ENCODE data around the gene NBEAL1.
"Not testable (repeated sequence)": the region's sequence is repeated elsewhere in the genome, so short reads cannot be mapped to it uniquely, and the experiment has no call there.

NBEAL1 gene

GRCh38 chr2:203014456-203015199, at the start of gene NBEAL1:
Gene NBEAL1, plus strand, starts transcription at chr2:203014875. Its CDS starts 1,510 bp downstream, at chr2:203016385.
- peak; percentile 95 to 96 for DNase-seq

GRCh38 chr2:202965810-202966460, 48.7 kb upstream of the NBEAL1 start:
- peak; percentile 9 to 24 for DNase-seq

DNA sequence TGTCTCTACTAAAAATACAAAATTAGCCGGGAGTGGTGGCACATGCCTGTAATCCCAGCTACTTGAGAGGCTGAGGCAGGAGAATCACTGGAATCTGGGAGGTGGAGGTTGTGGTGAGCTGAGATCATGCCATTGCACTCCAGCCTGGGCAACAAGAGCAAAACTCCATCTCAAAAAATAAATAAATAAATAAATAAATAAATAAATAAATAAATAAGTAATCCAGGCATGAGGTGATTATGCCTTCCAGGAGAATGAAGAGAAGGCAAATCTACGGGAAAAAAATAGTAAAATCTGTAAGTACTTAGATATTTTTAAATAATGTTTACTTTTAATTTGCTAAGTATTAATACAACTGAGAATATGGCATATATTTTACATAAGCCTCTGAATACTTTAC, 45.3 kb upstream of the NBEAL1 start:
- DNase-seq, result not testable (repeated sequence)

GRCh38 chr2:202976809-202977208, 37.9 kb upstream of the NBEAL1 start:
- DNase-seq, result no peak

GRCh38 chr2:202982779-202983491, 31.7 kb upstream of the NBEAL1 start:
- no peak for DNase-seq

GRCh38 chr2:202989749-202990148, 24.9 kb upstream of the NBEAL1 start:
- no peak for DNase-seq

GRCh38 chr2:202990501-202990900, 24.2 kb upstream of the NBEAL1 start:
- DNase-seq, result no peak

DNA sequence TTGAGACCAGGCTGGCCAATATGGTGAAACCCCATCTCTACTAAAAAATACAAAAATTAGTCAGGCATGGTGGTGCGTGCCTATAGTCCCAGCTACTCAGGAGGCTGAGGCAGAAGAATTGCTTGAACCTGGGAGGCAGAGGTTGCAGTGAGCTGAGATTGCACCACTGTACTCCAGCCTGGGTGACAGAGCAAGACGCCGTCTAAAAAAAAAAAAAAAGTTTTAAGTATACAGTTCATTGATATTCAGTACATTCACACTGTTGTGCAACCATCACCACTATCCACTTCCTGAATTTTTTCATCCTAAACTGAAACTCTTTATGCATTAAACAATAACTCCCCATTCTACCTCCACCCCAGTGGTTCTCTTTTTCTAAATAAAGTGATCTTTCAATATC, 17.6 kb upstream of the NBEAL1 start:
- not testable (repeated sequence) for DNase-seq

GRCh38 chr2:203002054-203002821, 12.4 kb upstream of the NBEAL1 start:
- no peak for DNase-seq

DNA sequence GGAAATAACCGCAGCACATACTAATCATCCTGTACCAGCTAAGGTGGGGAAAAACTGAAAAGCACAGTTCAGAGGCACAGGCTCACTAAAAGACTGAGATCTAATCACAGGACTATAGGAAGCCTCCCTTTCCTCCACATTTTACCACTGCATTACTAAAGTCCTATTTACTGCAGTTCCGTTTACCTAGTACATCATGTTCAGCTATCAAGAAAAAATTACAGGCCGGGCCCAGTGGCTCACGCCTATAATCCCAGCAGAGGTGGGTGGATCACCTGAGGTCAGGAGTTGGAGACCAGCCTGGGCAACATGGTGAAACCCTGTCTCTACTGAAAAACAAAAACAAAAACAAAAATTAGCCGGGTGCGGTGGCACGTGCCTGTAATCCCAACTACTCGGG, 11.0 kb upstream of the NBEAL1 start:
- no peak for DNase-seq

- DNase-seq, result no peak
These were observed 2.0 kb downstream of the NBEAL1 start for GRCh38 chr2:203016716-203017115.

GRCh38 chr2:203018181-203018580, 3.5 kb downstream of the NBEAL1 start:
- no peak for DNase-seq

DNA sequence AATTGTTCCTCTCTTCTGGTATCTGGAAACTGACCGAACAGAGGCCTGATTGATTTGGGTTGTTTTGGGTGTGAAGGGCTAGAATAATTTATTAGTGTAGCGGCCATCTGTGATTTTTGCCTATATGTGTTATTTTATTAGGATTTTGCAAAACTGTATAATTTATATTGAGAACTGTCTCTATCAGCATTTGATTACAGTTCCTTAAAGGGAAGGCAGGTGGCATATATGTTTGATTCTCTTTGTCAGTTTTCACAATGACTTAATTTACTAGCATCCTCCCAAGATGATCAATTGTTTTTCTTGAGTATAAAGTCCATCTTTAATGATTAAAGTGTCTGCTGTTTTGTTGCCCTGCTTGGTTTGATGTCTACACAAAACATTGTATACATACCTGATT, 4.5 kb downstream of the NBEAL1 start:
- DNase-seq, result no peak

DNA sequence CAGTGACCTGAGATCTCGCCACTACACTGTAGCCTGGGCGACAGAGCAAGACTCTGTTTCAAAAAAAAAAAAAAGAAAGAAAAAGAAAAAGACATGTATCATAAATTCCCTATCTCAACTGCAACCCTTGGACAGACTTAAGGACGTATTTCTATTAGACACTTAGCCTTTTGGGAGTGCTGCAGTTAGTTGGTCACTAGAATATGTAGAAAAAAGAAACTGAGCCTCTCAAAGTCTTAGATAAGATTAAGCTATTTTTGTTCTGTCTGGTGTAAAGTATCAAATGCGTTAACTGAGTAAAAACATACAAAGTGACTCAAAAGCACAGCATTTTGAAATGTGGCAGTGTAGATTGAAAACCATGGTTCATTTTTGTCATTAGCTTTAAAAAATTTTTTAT, 7.3 kb downstream of the NBEAL1 start:
- DNase-seq, result no peak

DNA sequence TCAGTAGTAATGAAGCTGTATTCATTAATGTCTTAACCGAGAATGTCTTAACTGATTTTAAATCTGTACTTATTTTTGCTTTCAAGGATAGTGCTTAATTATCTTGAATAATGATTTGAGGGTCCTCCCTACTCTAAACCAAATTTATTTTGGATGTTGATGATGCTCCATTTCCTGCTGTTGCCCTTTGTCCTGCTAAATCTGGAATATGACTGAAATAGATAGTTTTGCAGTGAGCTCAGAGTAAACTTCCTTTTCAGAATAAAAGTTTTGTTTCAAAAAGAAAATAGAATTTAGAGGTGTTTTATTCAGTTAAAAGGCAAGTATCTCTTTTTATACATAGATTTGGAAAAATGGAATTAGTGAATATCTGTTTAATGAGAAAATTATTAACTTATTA, 8.1 kb downstream of the NBEAL1 start:
- DNase-seq, result no peak

DNA sequence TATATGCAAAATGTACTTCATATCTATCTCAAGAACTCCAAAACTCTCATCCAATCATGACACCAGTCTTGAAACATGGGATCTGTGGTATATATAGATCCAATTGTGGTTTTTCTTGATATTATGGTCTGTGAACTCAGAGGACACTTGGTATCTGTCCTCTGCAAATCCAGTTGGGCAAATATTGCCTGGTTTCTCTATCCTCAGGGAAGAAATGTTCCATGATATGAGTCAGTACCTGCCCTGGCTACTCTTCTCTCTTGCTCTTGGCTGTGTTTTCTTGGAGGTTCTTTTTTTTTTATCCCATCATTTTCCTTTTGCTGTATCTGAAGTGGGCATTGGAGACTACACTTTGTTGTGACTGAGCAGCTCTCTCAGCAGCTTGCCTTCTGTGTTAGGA, 10.9 kb downstream of the NBEAL1 start:
- DNase-seq, result no peak

DNA sequence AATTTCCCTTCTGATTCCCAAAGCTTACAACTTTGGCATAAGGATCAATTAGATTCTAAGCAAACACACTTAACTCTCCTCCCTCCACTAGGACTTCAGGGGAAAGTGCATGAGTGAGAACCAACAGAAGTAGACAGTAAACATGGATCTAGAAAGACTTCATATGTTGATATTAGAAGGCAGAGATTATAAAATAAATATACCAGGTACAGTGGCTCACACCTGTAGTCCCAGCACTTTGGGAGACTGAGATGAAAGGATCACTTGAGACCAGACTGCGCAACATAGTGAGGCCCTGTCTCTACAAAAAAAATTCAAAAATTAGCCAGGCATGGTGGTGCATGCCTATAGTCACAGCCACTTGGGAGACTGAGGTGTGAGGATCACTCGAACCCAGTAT, 15.9 kb downstream of the NBEAL1 start:
- DNase-seq, result no peak

DNA sequence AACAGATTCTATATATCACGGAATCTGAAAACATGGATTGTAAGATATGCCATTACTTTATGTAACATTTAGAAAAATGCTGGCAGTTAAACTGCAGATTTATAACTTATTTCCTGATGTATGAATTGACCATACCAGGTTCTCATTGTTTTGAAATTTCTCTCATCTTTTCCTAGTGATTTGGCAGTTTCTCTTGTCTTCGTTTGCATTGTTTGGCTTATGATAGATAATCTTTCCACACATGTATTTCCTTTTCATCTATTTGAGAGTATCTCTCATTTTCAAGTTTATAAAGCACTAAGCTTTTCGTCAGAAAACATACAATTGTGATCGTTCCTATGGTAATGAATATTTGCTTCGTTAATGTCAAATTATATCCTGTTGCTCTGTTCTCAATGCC, 16.3 kb downstream of the NBEAL1 start:
- DNase-seq, result no peak

- no peak for DNase-seq
These were observed 18.7 kb downstream of the NBEAL1 start for GRCh38 chr2:203033395-203033794.

DNA sequence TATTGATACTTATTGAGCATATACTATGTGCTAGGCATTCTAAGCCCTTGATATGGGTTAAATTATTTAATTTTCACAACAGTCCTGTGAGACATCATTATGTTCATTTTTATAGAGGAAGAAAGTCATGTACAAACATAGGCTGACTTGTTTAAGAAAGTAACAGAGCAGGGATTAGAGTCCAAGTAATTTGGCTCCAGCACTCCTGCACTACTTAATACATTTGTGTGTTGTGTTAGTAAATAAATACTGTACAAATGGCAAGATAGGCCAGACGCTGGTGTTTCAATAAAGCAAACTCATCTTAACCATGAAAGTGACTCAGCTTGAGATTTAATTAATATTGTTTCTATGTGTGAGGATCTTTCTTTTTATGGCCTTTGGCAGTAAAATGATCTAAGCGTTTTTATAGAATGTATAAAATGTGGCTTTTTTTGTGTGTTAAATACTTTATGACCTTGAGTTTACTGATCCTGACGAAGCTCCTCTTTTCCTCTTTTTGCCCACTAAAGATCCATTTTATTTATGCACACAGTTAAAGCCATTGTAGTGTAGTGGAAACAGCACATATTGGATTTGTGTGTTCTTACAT, 21.3 kb downstream of the NBEAL1 start:
- no peak for DNase-seq

DNA sequence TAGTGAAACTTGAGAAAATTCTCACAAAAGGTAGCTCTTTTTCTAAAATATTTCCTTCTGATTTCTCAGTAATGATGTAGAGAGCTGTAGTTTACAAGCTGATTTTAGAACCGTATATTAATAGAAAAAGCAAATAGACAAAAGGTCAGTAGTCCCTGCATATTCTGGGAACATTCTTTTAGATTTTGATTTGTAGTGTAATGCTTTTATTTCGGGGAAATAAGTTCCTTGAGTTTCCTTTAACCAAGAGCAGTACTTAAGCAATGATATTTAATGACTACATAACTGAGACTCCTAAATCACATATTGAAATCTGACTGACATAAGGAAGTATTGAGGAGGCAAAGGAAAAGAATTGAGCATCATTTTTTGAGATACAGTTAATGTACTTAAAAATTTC, 22.4 kb downstream of the NBEAL1 start:
- no peak for DNase-seq

GRCh38 chr2:203038586-203038985, 23.9 kb downstream of the NBEAL1 start:
- no peak for DNase-seq

- DNase-seq, result not testable (repeated sequence)
These were observed 24.5 kb downstream of the NBEAL1 start for GRCh38 chr2:203039211-203039610.

Measured in stimulated activated CD4-positive, alpha-beta T cell treated with anti-CD3 and anti-CD28 coated beads, Interleukin-2, amount 100 ng/mL, for 24 hours (primary cell).